OCI-LY1 (cell line): Measurements from ENCODE around the gene KRT3.

Source experiments
- H2AFZ ChIP-seq: fragments of 200-600 bp; sonication (generic), shearing (Covaris generic); 2 replicates; pipeline ENCODE4 v1.6.0; 2014; ENCODE audit warnings: antibody characterized with exemption, mild to moderate bottlenecking, low read length
- H3F3A ChIP-seq: fragments of 200-600 bp; sonication (generic), shearing (Covaris generic); 2 replicates; pipeline ENCODE4 v1.6.0; 2014; ENCODE audit warnings: mild to moderate bottlenecking, antibody characterized with exemption, low read length, moderate library complexity; ENCODE audit not compliant: insufficient read depth
- H3K27ac ChIP-seq: fragments of 200-600 bp; sonication (generic); 2 replicates; pipeline ENCODE4 v1.5.1; 2014; ENCODE audit warnings: low read length, mixed run types, mild to moderate bottlenecking, low read depth; ENCODE audit not compliant: poor library complexity, severe bottlenecking
- H3K27me3 ChIP-seq: fragments of 200-600 bp; sonication (generic); 2 replicates; pipeline ENCODE4 v1.6.0; 2014; ENCODE audit warnings: antibody characterized with exemption, mild to moderate bottlenecking, low read length, moderate library complexity; ENCODE audit not compliant: insufficient read depth
- H3K36me3 ChIP-seq: fragments of 200-600 bp; sonication (generic); 2 replicates; pipeline ENCODE4 v1.6.1; 2014; ENCODE audit warnings: mild to moderate bottlenecking, antibody characterized with exemption, low read length, moderate library complexity, mixed read lengths; ENCODE audit not compliant: insufficient read depth
- H3K4me1 ChIP-seq: fragments of 200-600 bp; sonication (generic); 2 replicates; pipeline ENCODE4 v1.5.1; 2014; ENCODE audit warnings: mild to moderate bottlenecking, low read length, moderate library complexity; ENCODE audit not compliant: insufficient read depth, severe bottlenecking
- H3K4me2 ChIP-seq: fragments of 200-600 bp; sonication (generic), shearing (Covaris generic); 2 replicates; pipeline ENCODE4 v1.6.1; 2014; ENCODE audit warnings: low read length
- H3K4me3 ChIP-seq: fragments of 200-600 bp; sonication (generic); 2 replicates; pipeline ENCODE4 v1.5.1; 2014; ENCODE audit warnings: low read length, low read depth, mild to moderate bottlenecking, mixed read lengths; ENCODE audit not compliant: poor library complexity, severe bottlenecking
- H3K79me2 ChIP-seq: fragments of 200-600 bp; shearing (Covaris generic); 2 replicates; pipeline ENCODE4 v1.6.1; 2016; ENCODE audit warnings: mixed run types, low read length, mixed read lengths; ENCODE audit not compliant: insufficient read depth
- H3K9ac ChIP-seq: fragments of 200-600 bp; sonication (generic), shearing (Covaris generic); 2 replicates; pipeline ENCODE4 v1.6.1; 2014; ENCODE audit warnings: mild to moderate bottlenecking, low read length, mixed read lengths
- H3K9me2 ChIP-seq: fragments of 200-600 bp; sonication (generic), shearing (Covaris generic); 2 replicates; pipeline ENCODE4 v1.6.1; 2014; ENCODE audit warnings: low read depth, mild to moderate bottlenecking, low read length, mixed read lengths
- H3K9me3 ChIP-seq: fragments of 200-600 bp; shearing (Covaris generic); 2 replicates; pipeline ENCODE4 v1.6.1; 2014; ENCODE audit warnings: low read length, mixed read lengths
- H4K20me1 ChIP-seq: fragments of 200-600 bp; sonication (generic), shearing (Covaris generic); 2 replicates; pipeline ENCODE4 v1.6.0; 2016; ENCODE audit warnings: mild to moderate bottlenecking, low read length; ENCODE audit not compliant: insufficient read depth
- CTCF ChIP-seq: fragments of 200-600 bp; sonication (generic), shearing (Covaris generic); IDR thresholded peaks from 2 replicates; pipeline ENCODE4 v1.5.1; 2017; ENCODE audit warnings: mild to moderate bottlenecking, antibody characterized with exemption, low read length, moderate library complexity, mixed read lengths
- EZH2 ChIP-seq: fragments of 200-600 bp; sonication (generic), shearing (Covaris generic); IDR thresholded peaks from 2 replicates; pipeline ENCODE4 v1.8.0; 2017; ENCODE audit warnings: borderline replicate concordance, mixed run types, mild to moderate bottlenecking, antibody characterized with exemption, low read length, moderate library complexity, mixed read lengths

Gene KRT3

DNA sequence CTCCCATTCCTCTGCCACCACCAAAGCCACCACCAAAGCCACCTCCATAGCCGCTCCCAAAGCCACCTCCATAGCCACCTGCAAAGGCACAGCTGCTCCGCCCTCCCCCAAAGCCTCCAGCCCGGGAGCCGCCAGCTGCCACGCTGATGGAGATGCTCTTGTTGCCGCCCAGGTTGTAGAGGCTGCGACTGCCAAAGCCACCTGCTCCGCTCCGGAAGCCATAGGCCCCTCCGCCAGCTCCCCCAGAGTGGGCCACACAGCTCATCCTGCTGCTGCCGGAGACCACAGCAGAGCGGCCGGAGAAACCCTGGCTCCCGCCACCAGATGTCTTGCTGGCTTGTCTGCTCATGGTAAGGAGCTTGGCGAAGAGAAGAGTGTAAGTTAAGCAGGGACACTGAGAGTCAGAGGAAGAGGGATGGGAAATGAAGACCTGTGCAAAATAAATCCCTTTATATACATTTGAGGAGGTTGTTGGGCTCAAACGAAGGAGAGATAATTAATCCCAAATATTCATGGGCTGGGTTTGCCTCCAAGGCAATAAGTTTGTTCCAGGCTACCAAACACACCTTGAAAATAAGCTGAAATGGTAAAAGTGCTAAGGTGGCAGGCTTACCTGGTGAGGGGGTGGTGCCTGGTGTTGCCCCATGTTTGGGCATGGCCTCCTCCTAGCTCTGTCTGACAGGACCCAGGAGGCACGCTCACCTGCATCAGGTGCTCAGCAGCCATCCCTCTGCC, at the start of gene KRT3:
KRT3 (minus strand) TSS at position 424 of the 735 bp plus-strand sequence; CDS start at position 349, 75 bp downstream.
- no peaks in the 10 kb centered on the region for H3K9me2 ChIP-seq
- H3K4me1 ChIP-seq: no peaks in the 10 kb centered on the region
- no peak within 1 kb of the TSS for H3K9ac ChIP-seq
- no peaks in the 10 kb centered on the region for H3F3A ChIP-seq
- peaks cover 5% of the 10 kb centered on the region; the same call in 1 of the 2 replicates for H3K27me3 ChIP-seq
- no peak within 1 kb of the TSS for H3K27ac ChIP-seq
- no peaks in the 10 kb centered on the region for H3K79me2 ChIP-seq
- H3K4me3 ChIP-seq: no peak within 1 kb of the TSS
- no peak within 1 kb of the TSS for H3K4me2 ChIP-seq
- H2AFZ ChIP-seq: no peak within 1 kb of the TSS
- no peaks in the 10 kb centered on the region for H3K36me3 ChIP-seq
- TF ChIP-seq CTCF (no peak), EZH2 (no peak)
- H4K20me1 ChIP-seq: no peaks in the 10 kb centered on the region
- no peaks in the 10 kb centered on the region for H3K9me3 ChIP-seq

- H3K36me3 ChIP-seq: no peaks in the 10 kb centered on the region
- no peaks in the 10 kb centered on the region for H3F3A ChIP-seq
- TF ChIP-seq EZH2 (no peak), CTCF (no peak)
- no peaks in the 10 kb centered on the region for H3K79me2 ChIP-seq
- no peaks in the 10 kb centered on the region for H3K4me1 ChIP-seq
- H3K4me2 ChIP-seq: no peak overlapping the region
- no peak overlapping the region for H3K9ac ChIP-seq
- H3K4me3 ChIP-seq: no peak overlapping the region
- H3K9me2 ChIP-seq: no peaks in the 10 kb centered on the region
- H2AFZ ChIP-seq: no peak overlapping the region
- H3K9me3 ChIP-seq: no peaks in the 10 kb centered on the region
- no peak overlapping the region for H3K27ac ChIP-seq
- H3K27me3 ChIP-seq: no peaks in the 10 kb centered on the region
- no peaks in the 10 kb centered on the region for H4K20me1 ChIP-seq
These were observed 48.5 kb upstream of the KRT3 start for GRCh38 chr12:52844386-52844785.

- no peak overlapping the region for H2AFZ ChIP-seq
- no peaks in the 10 kb centered on the region for H3F3A ChIP-seq
- TF ChIP-seq EZH2 (no peak), CTCF (no peak)
- no peaks in the 10 kb centered on the region for H3K36me3 ChIP-seq
- H3K4me2 ChIP-seq: no peak overlapping the region
- H3K9ac ChIP-seq: no peak overlapping the region
- no peaks in the 10 kb centered on the region for H3K9me2 ChIP-seq
- no peaks in the 10 kb centered on the region for H3K79me2 ChIP-seq
- H3K4me3 ChIP-seq: no peak overlapping the region
- H3K27me3 ChIP-seq: peaks cover 5% of the 10 kb centered on the region; the same call in 1 of the 2 replicates
- H3K27ac ChIP-seq: no peak overlapping the region
- no peaks in the 10 kb centered on the region for H3K4me1 ChIP-seq
- H3K9me3 ChIP-seq: no peaks in the 10 kb centered on the region
- no peaks in the 10 kb centered on the region for H4K20me1 ChIP-seq
These were observed 43.7 kb upstream of the KRT3 start for GRCh38 chr12:52839436-52840105.
